NK-92 (cell line): ENCODE measurements around the gene LRRK2.

ENCODE experiments used
- DNase-seq: peaks from one replicate; lab custom pipeline; 2025; ENCODE audit not compliant: unreplicated experiment; lab: John Stamatoyannopoulos, UW

LRRK2 gene

GRCh38 chr12:40224439-40225291 lies at the start of gene LRRK2:
TSS of gene LRRK2 (plus strand) at chr12:40224997. CDS start at chr12:40225132, 135 bp downstream.
- no peak for DNase-seq

GRCh38 chr12:40175045-40175444 lies 49.8 kb upstream of the LRRK2 start:
- no peak for DNase-seq

- no peak for DNase-seq
These were observed 49.3 kb upstream of the LRRK2 start for GRCh38 chr12:40175489-40175888.

- DNase-seq, result no peak
These were observed 46.1 kb upstream of the LRRK2 start for GRCh38 chr12:40178701-40179100.

- DNase-seq, result no peak
These were observed 43.3 kb upstream of the LRRK2 start for GRCh38 chr12:40181490-40181889.

GRCh38 chr12:40183715-40184114 lies 41.1 kb upstream of the LRRK2 start:
- no peak for DNase-seq

GRCh38 chr12:40184493-40185302 lies 40.1 kb upstream of the LRRK2 start:
- DNase-seq, result no peak

- DNase-seq, result no peak
These were observed 39.5 kb upstream of the LRRK2 start for GRCh38 chr12:40185303-40185693.

- no peak for DNase-seq
These were observed 36.1 kb upstream of the LRRK2 start for GRCh38 chr12:40188558-40189320.

- DNase-seq, result no peak
These were observed 32.0 kb upstream of the LRRK2 start for GRCh38 chr12:40192704-40193255.

- DNase-seq, result no peak
These were observed 30.0 kb upstream of the LRRK2 start for GRCh38 chr12:40194846-40195245.

- no peak for DNase-seq
These were observed 27.2 kb upstream of the LRRK2 start for GRCh38 chr12:40197590-40197989.

- no peak for DNase-seq
These were observed 26.2 kb upstream of the LRRK2 start for GRCh38 chr12:40198601-40199000.

GRCh38 chr12:40202095-40203059 lies 22.4 kb upstream of the LRRK2 start:
- DNase-seq, result no peak

- no peak for DNase-seq
These were observed 21.8 kb upstream of the LRRK2 start for GRCh38 chr12:40203060-40203430.

GRCh38 chr12:40204337-40204736 lies 20.5 kb upstream of the LRRK2 start:
- DNase-seq, result no peak

- no peak for DNase-seq
These were observed 17.2 kb upstream of the LRRK2 start for GRCh38 chr12:40207551-40207950.

GRCh38 chr12:40208707-40209446 lies 15.9 kb upstream of the LRRK2 start:
- DNase-seq, result no peak

GRCh38 chr12:40209886-40210285 lies 14.9 kb upstream of the LRRK2 start:
- no peak for DNase-seq
